SJCRH30 (cell line): Measurements from ENCODE around the gene LZTS3. TPM values are rescaled to one million over a fixed set of nuclear protein-coding genes. Genes with fewer than 3 reads are reported as not detected.
A peak's percentile ranks its signal among the peaks of the same experiment; 100 is the strongest.
"Not testable (repeated sequence)": the region's sequence is repeated elsewhere in the genome, so short reads cannot be mapped to it uniquely, and the experiment has no call there.

Source experiments
- DNase-seq, 2 experiments: peaks; one replicate each; pipeline ENCODE4 v3.0.0-alpha.2; 2015 to 2020
- H3K27ac ChIP-seq: fragments of 250-450 bp; sonication (Bioruptor Pico); 2 replicates; pipeline ENCODE4 v1.5.1; 2020; ENCODE audit warnings: mild to moderate bottlenecking, moderate library complexity
- H3K27me3 ChIP-seq: fragments of 250-450 bp; sonication (Bioruptor Pico); 2 replicates; pipeline ENCODE4 v1.5.1; 2020; ENCODE audit warnings: mild to moderate bottlenecking, moderate library complexity
- H3K36me3 ChIP-seq: fragments of 250-450 bp; sonication (Bioruptor Pico); 2 replicates; pipeline ENCODE4 v1.5.1; 2020; ENCODE audit warnings: mild to moderate bottlenecking, moderate library complexity
- H3K4me1 ChIP-seq: fragments of 250-450 bp; sonication (Bioruptor Pico); 2 replicates; pipeline ENCODE4 v1.5.1; 2020; ENCODE audit warnings: mild to moderate bottlenecking, moderate library complexity
- H3K4me3 ChIP-seq: fragments of 250-450 bp; sonication (Bioruptor Pico); 2 replicates; pipeline ENCODE4 v1.5.1; 2020; ENCODE audit warnings: mild to moderate bottlenecking, moderate library complexity
- H3K9me3 ChIP-seq: fragments of 250-450 bp; sonication (Bioruptor Pico); replicated peaks from 2 replicates; pipeline ENCODE4 v1.5.1; 2020; ENCODE audit warnings: mild to moderate bottlenecking, moderate library complexity
- total RNA-seq: library from RNA; depleted of rRNA; stranded (reverse); fragments of >200 nt; shearing (Covaris generic); gene quantifications from 2 replicates; pipeline ENCODE4 v1.2.3, GENCODE V29; 2014

Gene LZTS3
- total RNA-seq, 1 experiment from 2014 or later, result 3.2 TPM

GRCh38 chr20:3165473-3166337 is 7.6 kb downstream of the LZTS3 start:
- Histone ChIP-seq H3K27ac (no peak overlapping the region), H3K4me3 (no peak overlapping the region), H3K27me3 (no peaks in the 10 kb centered on the region), H3K9me3 (no peaks in the 10 kb centered on the region), H3K4me1 (peaks cover 4% of the 10 kb centered on the region), H3K36me3 (no peaks in the 10 kb centered on the region)
- DNase-seq, result peak; percentile 85 to 86

DNA sequence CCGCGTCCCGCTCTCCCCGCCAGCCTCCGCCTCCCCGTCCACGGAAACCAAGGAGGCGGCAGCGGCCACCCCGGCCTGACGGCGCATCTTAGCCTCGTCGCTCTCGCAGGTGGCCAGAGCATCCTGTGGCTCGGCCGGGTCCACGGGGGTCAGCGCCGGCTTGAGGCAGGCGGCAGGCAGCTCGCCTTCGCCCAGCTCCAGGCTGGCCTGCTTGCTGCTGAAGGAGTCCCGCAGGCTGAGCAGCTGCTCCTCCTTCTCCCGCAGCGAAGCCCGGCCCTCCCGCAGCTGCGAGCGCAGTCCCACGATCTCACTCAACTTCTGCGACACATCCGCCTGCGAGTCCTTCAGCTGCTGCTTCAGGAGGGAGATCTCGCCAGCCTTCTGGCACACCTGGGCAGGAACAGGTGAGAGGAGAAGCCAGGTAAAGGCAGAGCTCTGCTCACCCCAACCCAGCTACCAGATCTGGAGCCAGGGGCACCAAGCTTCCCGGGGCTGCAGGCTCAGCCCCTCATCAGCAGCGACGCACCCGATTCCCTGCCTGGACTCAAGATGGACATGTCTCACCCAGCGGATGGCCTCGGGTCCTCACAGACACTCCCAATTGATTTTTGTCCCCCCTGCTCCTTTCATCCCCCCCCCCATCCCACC is 8.5 kb downstream of the LZTS3 start:
- Histone ChIP-seq H3K27me3 (no peaks in the 10 kb centered on the region), H3K27ac (no peak overlapping the region), H3K4me3 (no peak overlapping the region), H3K9me3 (no peaks in the 10 kb centered on the region), H3K36me3 (no peaks in the 10 kb centered on the region), H3K4me1 (peaks cover 4% of the 10 kb centered on the region)
- DNase-seq, result no peak

DNA sequence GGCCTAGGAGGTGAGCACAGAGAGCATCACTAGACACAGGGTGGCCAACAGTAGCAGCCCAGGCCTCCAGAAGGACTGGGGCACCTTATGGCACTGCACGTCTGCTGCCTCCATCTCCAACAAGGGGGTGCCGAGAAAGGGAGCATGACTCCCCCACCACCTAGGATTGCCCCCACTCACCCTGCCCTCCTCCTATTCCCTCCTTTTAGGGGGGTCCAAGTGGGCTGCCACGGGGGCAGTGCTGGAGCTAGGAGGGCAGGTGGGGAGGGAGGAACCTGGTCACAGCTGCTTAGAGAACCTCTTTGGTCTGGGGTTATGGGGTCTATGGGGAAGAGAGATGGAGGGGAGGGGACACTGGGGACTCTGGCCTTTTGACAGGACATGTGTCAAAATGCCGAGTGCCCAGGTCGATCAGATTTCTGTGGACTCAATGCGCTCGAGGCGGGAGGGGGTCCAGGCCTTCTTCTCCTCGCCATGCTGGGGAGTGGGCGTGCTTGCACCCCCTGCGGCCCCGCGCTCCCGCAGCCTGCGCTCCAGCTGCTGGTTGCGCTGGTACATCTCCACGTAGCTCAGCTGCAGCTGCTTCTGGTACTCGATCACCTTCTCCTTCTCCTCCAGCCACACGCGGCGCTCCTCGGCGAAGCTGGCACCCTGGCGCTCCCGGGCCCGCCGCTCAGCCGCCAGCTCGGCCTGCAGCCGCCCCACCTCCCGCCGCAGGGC is 9.1 kb downstream of the LZTS3 start:
- Histone ChIP-seq H3K9me3 (no peaks in the 10 kb centered on the region), H3K4me1 (peaks cover 4% of the 10 kb centered on the region), H3K36me3 (no peaks in the 10 kb centered on the region), H3K27ac (no peak overlapping the region), H3K4me3 (no peak overlapping the region), H3K27me3 (no peaks in the 10 kb centered on the region)
- no peak for DNase-seq

- Histone ChIP-seq H3K27me3 (no peaks in the 10 kb centered on the region), H3K27ac (no peak overlapping the region), H3K36me3 (no peaks in the 10 kb centered on the region), H3K4me3 (no peak overlapping the region), H3K4me1 (peaks cover 4% of the 10 kb centered on the region), H3K9me3 (no peaks in the 10 kb centered on the region)
- DNase-seq, result no peak
Observed at GRCh38 chr20:3163099-3164042, 10.0 kb downstream of the LZTS3 start.

DNA sequence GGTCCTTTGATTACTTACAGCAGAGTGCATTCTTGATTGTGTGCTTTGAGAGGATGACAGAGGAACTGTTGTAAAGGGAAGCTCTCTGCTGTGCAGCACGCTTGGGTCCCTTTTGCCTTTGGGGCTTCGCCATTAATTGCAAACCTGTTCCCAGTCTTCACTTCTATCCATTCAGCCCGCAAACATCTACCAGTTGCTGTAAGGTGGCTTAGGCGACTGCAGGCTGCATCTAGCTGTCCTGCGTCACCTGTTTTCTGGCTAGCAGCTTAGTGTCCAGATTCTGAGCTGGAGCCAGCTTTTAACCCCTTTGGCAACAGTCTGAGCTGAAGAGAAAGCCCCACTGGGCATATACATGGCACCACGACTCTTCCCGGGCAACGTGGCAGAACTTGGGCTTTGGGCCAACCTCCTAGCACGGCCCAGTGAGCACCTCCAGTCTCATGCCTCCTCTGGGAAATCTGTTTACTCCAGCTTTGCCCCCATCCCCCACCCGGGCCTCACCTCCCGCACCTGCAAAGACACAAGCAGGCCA is 11.2 kb downstream of the LZTS3 start:
- Histone ChIP-seq H3K27me3 (no peaks in the 10 kb centered on the region), H3K36me3 (no peaks in the 10 kb centered on the region), H3K4me3 (no peak overlapping the region), H3K4me1 (peaks cover 4% of the 10 kb centered on the region), H3K27ac (no peak overlapping the region), H3K9me3 (no peaks in the 10 kb centered on the region)
- DNase-seq, result peak; percentile 45 to 72

GRCh38 chr20:3161316-3162079 is 11.9 kb downstream of the LZTS3 start:
- DNase-seq, result peak in 1 of 2 experiments; percentile 22
- Histone ChIP-seq H3K36me3 (no peaks in the 10 kb centered on the region), H3K4me1 (peaks cover 4% of the 10 kb centered on the region)

GRCh38 chr20:3160418-3160817 is 12.9 kb downstream of the LZTS3 start:
- Histone ChIP-seq H3K4me3 (peak overlapping the region; percentile 90), H3K27ac (no peak overlapping the region), H3K4me1 (no peaks in the 10 kb centered on the region; the same call in 1 of the 2 replicates), H3K9me3 (no peaks in the 10 kb centered on the region), H3K36me3 (peaks cover 2% of the 10 kb centered on the region; the same call in 1 of the 2 replicates), H3K27me3 (no peaks in the 10 kb centered on the region)
- no peak for DNase-seq

More at GRCh38 chr20:3161316-3162079, 11.9 kb downstream of the LZTS3 start:
- Histone ChIP-seq H3K9me3 (no peaks in the 10 kb centered on the region), H3K27me3 (no peaks in the 10 kb centered on the region), H3K4me3 (no peak overlapping the region), H3K27ac (no peak overlapping the region)

DNA sequence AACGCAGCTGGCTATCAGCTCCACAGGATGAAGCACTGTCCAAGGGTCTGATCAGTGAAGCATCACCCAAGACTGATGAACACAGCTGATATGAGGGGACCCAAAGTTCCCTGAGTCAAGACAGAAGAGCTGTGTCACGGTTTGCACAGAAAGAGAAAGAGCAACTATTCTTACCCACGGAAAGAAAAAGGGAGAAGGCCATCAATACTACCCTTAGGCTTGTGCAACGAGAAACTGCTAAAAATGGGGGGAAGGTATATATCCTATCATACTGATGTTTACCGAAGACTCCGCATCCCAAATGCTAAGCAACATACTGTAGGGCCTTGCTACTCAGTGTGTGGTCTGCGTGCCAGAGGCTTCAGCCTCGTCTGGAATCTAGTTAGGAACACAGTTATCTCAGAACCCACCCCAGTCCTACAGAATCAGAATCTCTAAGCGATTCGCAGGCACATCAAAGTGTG is 14.3 kb downstream of the LZTS3 start:
- no peaks in the 10 kb centered on the region for H3K9me3 ChIP-seq
- peak in 1 of 2 experiments; percentile 20 for DNase-seq
- peak overlapping the region; percentile 90 for H3K4me3 ChIP-seq
- no peaks in the 10 kb centered on the region for H3K27me3 ChIP-seq
- H3K4me1 ChIP-seq, result no peaks in the 10 kb centered on the region; the same call in 1 of the 2 replicates
- peaks cover 7% of the 10 kb centered on the region for H3K36me3 ChIP-seq
- peak overlapping the region; percentile 68 for H3K27ac ChIP-seq

DNA sequence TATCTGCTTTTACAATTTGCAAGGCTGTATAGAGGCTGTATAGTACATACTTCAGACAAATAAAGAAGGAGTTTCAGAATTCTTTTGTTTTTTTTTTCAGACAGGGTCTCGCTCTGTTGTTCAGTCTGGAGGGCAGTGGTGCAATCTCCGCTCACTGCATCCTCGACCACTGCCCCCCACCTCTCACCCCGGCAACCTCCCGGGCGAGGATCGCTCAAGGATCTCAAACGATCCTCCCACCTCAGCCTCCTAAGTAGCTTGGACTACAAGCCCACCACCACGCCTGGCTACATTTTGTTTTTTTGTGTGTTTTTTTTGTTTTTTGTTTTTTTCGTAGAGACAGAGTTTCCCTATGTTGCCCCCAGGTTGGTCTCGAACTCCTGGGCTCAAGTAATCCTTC is 15.5 kb downstream of the LZTS3 start:
- H3K9me3 ChIP-seq, result no peaks in the 10 kb centered on the region
- no peaks in the 10 kb centered on the region for H3K27me3 ChIP-seq
- H3K4me1 ChIP-seq, result no peaks in the 10 kb centered on the region; the same call in 1 of the 2 replicates
- no peak overlapping the region for H3K4me3 ChIP-seq
- H3K36me3 ChIP-seq, result peaks cover 15% of the 10 kb centered on the region
- DNase-seq, result no peak
- no peak overlapping the region for H3K27ac ChIP-seq

- Histone ChIP-seq H3K9me3 (no peaks in the 10 kb centered on the region), H3K27ac (no peak overlapping the region), H3K36me3 (peaks cover 15% of the 10 kb centered on the region), H3K4me3 (no peak overlapping the region), H3K4me1 (no peaks in the 10 kb centered on the region), H3K27me3 (no peaks in the 10 kb centered on the region)
- no peak for DNase-seq
Observed at GRCh38 chr20:3156811-3157619, 16.3 kb downstream of the LZTS3 start.

DNA sequence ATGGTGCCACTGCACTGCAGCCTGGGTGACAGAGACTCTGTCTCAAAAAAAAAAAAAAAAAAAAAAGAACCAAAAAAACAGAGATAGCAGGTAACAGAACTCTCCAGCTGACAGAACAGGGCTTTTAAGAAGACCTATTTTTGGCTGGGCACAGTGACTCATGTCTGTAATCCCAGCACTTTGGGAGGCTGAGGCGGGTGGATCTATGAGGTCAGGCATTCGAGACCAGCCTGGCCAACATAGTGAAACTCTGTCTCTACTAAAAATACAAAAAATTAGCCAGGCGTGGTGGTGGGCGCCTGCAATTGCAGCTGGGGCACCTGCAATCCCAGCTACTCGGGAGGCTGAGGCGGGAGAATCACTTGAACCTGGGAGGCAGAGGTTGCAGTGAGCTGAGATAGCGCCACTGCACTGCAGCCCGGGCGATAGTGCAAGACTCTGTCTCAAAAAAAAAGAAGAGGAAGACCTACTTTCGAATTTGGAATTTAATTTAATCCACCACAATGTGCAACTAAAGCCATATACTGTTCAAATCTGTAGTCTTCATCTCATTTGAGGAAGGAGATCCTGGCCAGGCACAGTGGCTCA is 21.2 kb downstream of the LZTS3 start:
- H3K27me3 ChIP-seq, H3K27ac ChIP-seq, H3K9me3 ChIP-seq, H3K4me3 ChIP-seq, H3K4me1 ChIP-seq, DNase-seq: not testable (repeated sequence)
- peaks cover 39% of the 10 kb centered on the region for H3K36me3 ChIP-seq

DNA sequence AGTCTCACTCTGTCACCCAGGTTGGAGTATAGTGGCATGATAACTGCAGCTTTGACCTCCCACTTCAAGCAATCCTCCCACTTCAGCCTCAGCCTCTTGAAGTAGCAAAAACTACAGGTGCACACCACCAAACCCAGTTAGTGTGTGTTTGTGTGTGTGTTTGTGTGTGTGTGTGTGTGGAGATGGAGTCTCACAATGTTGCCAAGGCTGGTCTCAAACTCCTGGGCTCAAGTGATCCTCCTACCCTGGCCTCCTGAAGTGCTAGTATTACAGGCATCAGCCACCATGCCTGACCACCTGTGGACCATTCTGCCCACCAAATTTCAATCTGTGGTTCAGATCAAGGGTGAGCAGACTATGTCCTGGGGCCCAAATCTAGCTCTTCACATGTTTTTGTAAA is 22.4 kb downstream of the LZTS3 start:
- peaks cover 42% of the 10 kb centered on the region for H3K36me3 ChIP-seq
- H3K27me3 ChIP-seq, result no peaks in the 10 kb centered on the region
- no peaks in the 10 kb centered on the region for H3K9me3 ChIP-seq
- DNase-seq, result no peak
- H3K27ac ChIP-seq, result no peak overlapping the region
- H3K4me1 ChIP-seq, result no peaks in the 10 kb centered on the region
- no peak overlapping the region for H3K4me3 ChIP-seq
